Ovary (tissue), 3 donors: Measurements from ENCODE around the gene MRPL22.

Source experiments
- CTCF ChIP-seq, 3 donors: fragments of 450-650 bp in 2 of 3; fragments of 200-600 bp in 1 of 3; IDR thresholded peaks; one replicate each; pipeline versions ENCODE4 v1.5.1 to v1.8.0; 2016 to 2022; ENCODE audit warnings: antibody characterized with exemption in 3 of 3, mild to moderate bottlenecking in 1 of 3
- EP300 ChIP-seq: sonication (generic); formaldehyde crosslinking; IDR thresholded peaks from one replicate; pipeline ENCODE4 v1.6.1; 2017; ENCODE audit warnings: antibody characterized with exemption
- POLR2A ChIP-seq: fragments of 450-650 bp; IDR thresholded peaks from one replicate; pipeline ENCODE4 v1.6.1; 2017; ENCODE audit warnings: antibody characterized with exemption, mild to moderate bottlenecking, moderate library complexity
- donor health status: DM: no; HTN: no; CAD: no.

GRCh38 chr5:154896562-154897165 lies 44.2 kb upstream of the MRPL22 start:
- TF ChIP-seq CTCF (IDR thresholded peaks at IDR 0.05) = no peak
- no peak for TF ChIP-seq EP300
- no peak for TF ChIP-seq POLR2A
